ENCODE data around the gene LRIG2.

LRIG2 gene

DNA sequence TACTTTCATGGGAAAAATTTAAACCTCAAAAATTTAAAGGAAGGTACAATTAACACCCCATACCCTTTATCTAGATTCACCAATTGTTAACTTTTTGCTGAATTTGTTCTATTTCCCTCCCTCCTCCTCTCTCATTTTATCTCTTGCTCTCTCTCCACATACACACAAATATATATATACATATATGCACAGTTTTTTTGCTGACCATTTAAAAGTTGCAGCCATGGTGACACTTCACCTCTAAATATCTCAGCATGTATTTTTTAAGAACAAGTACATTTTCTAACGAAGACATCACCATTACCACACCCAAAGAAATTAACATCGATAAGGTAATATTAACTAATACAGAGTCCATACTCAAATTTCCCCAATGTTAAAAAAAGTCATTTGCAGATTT lies 33.9 kb downstream of the LRIG2 start:
- no peak overlapping the region for H3K4me3 ChIP-seq (ENCODE audit: low read depth, low read length)
- TF ChIP-seq, protein P1, sequence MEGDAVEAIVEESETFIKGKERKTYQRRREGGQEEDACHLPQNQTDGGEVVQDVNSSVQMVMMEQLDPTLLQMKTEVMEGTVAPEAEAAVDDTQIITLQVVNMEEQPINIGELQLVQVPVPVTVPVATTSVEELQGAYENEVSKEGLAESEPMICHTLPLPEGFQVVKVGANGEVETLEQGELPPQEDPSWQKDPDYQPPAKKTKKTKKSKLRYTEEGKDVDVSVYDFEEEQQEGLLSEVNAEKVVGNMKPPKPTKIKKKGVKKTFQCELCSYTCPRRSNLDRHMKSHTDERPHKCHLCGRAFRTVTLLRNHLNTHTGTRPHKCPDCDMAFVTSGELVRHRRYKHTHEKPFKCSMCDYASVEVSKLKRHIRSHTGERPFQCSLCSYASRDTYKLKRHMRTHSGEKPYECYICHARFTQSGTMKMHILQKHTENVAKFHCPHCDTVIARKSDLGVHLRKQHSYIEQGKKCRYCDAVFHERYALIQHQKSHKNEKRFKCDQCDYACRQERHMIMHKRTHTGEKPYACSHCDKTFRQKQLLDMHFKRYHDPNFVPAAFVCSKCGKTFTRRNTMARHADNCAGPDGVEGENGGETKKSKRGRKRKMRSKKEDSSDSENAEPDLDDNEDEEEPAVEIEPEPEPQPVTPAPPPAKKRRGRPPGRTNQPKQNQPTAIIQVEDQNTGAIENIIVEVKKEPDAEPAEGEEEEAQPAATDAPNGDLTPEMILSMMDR (IDR thresholded peaks at IDR 0.05; ENCODE audit: borderline replicate concordance, insufficient read depth, low read depth, low read length), result no peak

GRCh38 chr1:113109908-113110554 lies 37.0 kb downstream of the LRIG2 start:
- H3K4me3 ChIP-seq (ENCODE audit: low read depth, low read length), result no peak overlapping the region
- TF ChIP-seq, protein P1 (IDR thresholded peaks at IDR 0.05; ENCODE audit: borderline replicate concordance, insufficient read depth, low read depth, low read length), result no peak

- TF ChIP-seq, protein P1 (IDR thresholded peaks at IDR 0.05; ENCODE audit: borderline replicate concordance, insufficient read depth, low read depth, low read length), result no peak
- H3K4me3 ChIP-seq (ENCODE audit: low read depth, low read length), result no peak overlapping the region
Observed at GRCh38 chr1:113118266-113118665, 45.3 kb downstream of the LRIG2 start.

GRCh38 chr1:113123737-113124136 lies 50.7 kb downstream of the LRIG2 start:
- no peak overlapping the region for H3K4me3 ChIP-seq (ENCODE audit: low read depth, low read length)
- TF ChIP-seq, protein P1 (IDR thresholded peaks at IDR 0.05; ENCODE audit: borderline replicate concordance, insufficient read depth, low read depth, low read length), result no peak

- TF ChIP-seq, protein P1 (IDR thresholded peaks at IDR 0.05; ENCODE audit: borderline replicate concordance, insufficient read depth, low read depth, low read length), result no peak
- H3K4me3 ChIP-seq (ENCODE audit: low read depth, low read length), result no peak overlapping the region
Observed at GRCh38 chr1:113124366-113124765, 51.4 kb downstream of the LRIG2 start.

DNA sequence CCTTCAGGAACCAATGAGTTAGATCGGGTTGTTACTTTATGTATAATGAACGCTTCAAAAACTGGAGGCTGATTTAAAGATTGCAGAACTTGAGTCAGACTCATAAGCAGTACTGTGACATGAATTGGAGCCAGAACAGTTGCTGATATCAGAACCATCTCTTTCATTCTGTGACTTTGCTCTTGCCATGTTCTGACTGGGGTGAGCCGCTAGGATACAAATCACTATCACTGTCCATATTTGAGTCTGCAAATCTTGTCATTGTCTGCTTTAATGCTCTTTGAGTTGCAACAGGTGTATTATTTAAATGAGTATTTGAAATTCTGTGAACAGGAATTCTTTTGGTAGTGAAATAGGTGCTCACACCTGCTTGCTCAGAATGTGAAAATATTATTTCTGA lies 52.5 kb downstream of the LRIG2 start:
- TF ChIP-seq, protein P1 (IDR thresholded peaks at IDR 0.05; ENCODE audit: borderline replicate concordance, insufficient read depth, low read depth, low read length), result no peak
- no peak overlapping the region for H3K4me3 ChIP-seq (ENCODE audit: low read depth, low read length)

DNA sequence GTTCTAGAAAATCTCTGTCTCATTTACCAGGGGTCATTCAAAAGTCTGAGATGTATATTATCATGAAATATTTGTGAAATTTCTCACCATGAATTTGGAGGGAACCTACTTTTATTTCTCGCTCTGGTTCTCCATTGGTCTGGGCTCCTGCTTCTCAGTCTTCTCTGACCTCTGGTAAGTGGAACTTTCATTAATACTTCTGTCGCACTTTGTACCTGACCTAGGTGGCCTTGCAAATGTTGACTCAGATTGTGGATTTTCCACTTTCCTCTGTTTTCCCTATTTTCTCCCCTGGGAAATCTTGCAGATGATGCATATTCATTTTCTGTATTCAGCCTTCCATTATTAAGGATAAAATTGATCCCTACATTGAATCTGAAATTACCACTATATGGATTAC lies 53.2 kb downstream of the LRIG2 start:
- H3K4me3 ChIP-seq (ENCODE audit: low read depth, low read length), result no peak overlapping the region
- TF ChIP-seq, protein P1 (IDR thresholded peaks at IDR 0.05; ENCODE audit: borderline replicate concordance, insufficient read depth, low read depth, low read length), result no peak

Measured in GM12875 (cell line).